HepG2 (cell line): ENCODE measurements around the gene CTDNEP1. TPM values are rescaled to one million over a fixed set of nuclear protein-coding genes. Genes with fewer than 3 reads are reported as not detected.

Source experiments
- RARA ChIP-seq: IDR thresholded peaks from 2 replicates; pipeline ENCODE4 v1.6.1; 2016; ENCODE audit warnings: missing genetic modification reagents, missing compliant biosample characterization
- RBM39 ChIP-seq: fragments of 200-400 bp; formaldehyde crosslinking; IDR thresholded peaks from one replicate; pipeline ENCODE4 v1.6.1; 2018; ENCODE audit warnings: antibody characterized with exemption, mild to moderate bottlenecking, low read depth, low read length; ENCODE audit not compliant: poor library complexity, severe bottlenecking
- ZNF263 ChIP-seq: sonication (generic); formaldehyde crosslinking; IDR thresholded peaks from 2 replicates; pipeline ENCODE4 v1.4.0; 2020; ENCODE audit warnings: missing genetic modification reagents
- ZNF333 ChIP-seq: sonication (generic); formaldehyde crosslinking; IDR thresholded peaks from 2 replicates; pipeline ENCODE4 v1.4.0; 2020; ENCODE audit warnings: mild to moderate bottlenecking, missing genetic modification reagents, borderline replicate concordance
- ZNF337 ChIP-seq: sonication (generic); formaldehyde crosslinking; IDR thresholded peaks from 2 replicates; pipeline ENCODE4 v1.5.1; 2020; ENCODE audit warnings: missing genetic modification reagents, low read depth, mild to moderate bottlenecking, borderline replicate concordance
- ZNF34 ChIP-seq: sonication (generic); formaldehyde crosslinking; IDR thresholded peaks from 2 replicates; pipeline ENCODE4 v1.4.0; 2020; ENCODE audit warnings: mild to moderate bottlenecking, missing genetic modification reagents, borderline replicate concordance
- ZNF382 ChIP-seq: sonication (generic); formaldehyde crosslinking; IDR thresholded peaks from 2 replicates; pipeline ENCODE4 v1.5.0; 2020; ENCODE audit warnings: missing genetic modification reagents, mild to moderate bottlenecking, borderline replicate concordance
- ZNF605 ChIP-seq: sonication (generic); formaldehyde crosslinking; IDR thresholded peaks from 2 replicates; pipeline ENCODE4 v1.8.0; 2022; ENCODE audit warnings: mild to moderate bottlenecking, missing genetic modification reagents
- ZNF703 ChIP-seq: sonication (generic); formaldehyde crosslinking; IDR thresholded peaks from 2 replicates; pipeline ENCODE4 v1.5.1; 2020; ENCODE audit warnings: missing genetic modification reagents, mild to moderate bottlenecking, moderate library complexity, borderline replicate concordance
- ZNF850 ChIP-seq: sonication (generic); formaldehyde crosslinking; conservative IDR thresholded peaks from 2 replicates; pipeline ENCODE4 v1.9.0; 2021; ENCODE audit warnings: mild to moderate bottlenecking, missing genetic modification reagents
- polyA plus RNA-seq, 8 experiments: library from polyadenylated mRNA; depleted of rRNA in 3 of 8; stranded (reverse) in 7 of 8; unstranded in 1 of 8; fragments of >200 nt; fragmentation: Illumina TruSeq in 4 of 8; extraction: Trizol in 4 of 8; gene quantifications; 2 replicates each; pipeline versions ENCODE4 v1.2.1 to v1.2.3, GENCODE V29; 2011 to 2016; ENCODE audit warnings: low read depth in 4 of 8, missing spikeins in 1 of 8, mixed read lengths in 1 of 8; ENCODE audit not compliant: insufficient read depth in 1 of 8
- total RNA-seq, 5 experiments: library from RNA; depleted of rRNA; stranded (reverse); fragments of >200 nt; fragmentation: Illumina TruSeq; extraction: Trizol; gene quantifications; 2 replicates each; pipeline ENCODE4 v1.2.3, GENCODE V29; 2016; ENCODE audit warnings: low read depth in 1 of 5
- TF ChIP-seq, protein P1 (sequence below): sonication (generic); formaldehyde crosslinking; IDR thresholded peaks from 2 replicates; pipeline ENCODE4 v1.5.1; 2020; ENCODE audit warnings: mild to moderate bottlenecking, missing genetic modification reagents, moderate library complexity
- TF ChIP-seq, protein P2 (sequence below): sonication (generic); formaldehyde crosslinking; IDR thresholded peaks from one replicate; pipeline ENCODE4 v1.5.1; 2020; ENCODE audit warnings: mild to moderate bottlenecking, missing genetic modification reagents; ENCODE audit errors: not compliant biosample characterization
- TF ChIP-seq, protein P3 (sequence below): sonication (generic); formaldehyde crosslinking; IDR thresholded peaks from 2 replicates; pipeline ENCODE4 v1.5.0; 2020; ENCODE audit warnings: mild to moderate bottlenecking, missing genetic modification reagents
- TF ChIP-seq, protein P4 (sequence below): IDR thresholded peaks from 2 replicates; pipeline ENCODE4 v1.6.1; 2012; ENCODE audit warnings: inconsistent platforms

CTDNEP1 gene
- total and polyA plus RNA-seq, 2 of the 13 experiments (the other 11 are each of a cell fraction or from before 2014, with no cell fraction given) = 19.8 to 118 TPM

DNA sequence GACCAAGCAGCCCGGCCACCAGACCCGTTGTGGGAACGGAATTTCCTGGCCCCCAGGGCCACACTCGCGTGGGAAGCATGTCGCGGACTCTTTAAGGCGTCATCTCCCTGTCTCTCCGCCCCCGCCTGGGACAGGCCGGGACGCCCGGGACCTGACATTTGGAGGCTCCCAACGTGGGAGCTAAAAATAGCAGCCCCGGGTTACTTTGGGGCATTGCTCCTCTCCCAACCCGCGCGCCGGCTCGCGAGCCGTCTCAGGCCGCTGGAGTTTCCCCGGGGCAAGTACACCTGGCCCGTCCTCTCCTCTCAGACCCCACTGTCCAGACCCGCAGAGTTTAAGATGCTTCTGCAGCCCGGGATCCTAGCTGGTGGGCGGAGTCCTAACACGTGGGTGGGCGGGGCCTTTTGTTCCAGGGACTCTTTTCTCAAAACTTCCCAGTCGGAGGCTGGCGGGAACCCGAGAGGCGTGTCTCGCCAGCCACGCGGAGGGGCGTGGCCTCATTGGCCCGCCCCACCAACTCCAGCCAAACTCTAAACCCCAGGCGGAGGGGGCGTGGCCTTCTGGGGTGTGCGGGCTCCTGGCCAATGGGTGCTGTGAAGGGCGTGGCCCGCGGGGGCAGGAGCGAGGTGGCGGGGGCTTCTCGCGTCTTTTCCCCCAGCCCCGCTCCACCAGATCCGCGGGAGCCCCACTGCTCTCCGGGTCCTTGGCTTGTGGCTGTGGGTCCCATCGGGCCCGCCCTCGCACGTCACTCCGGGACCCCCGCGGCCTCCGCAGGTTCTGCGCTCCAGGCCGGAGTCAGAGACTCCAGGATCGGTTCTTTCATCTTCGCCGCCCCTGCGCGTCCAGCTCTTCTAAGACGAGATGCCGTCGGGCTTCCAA lies 29.8 kb upstream of the CTDNEP1 start, which contains the start of gene SLC2A4 (continued):
- TF ChIP-seq ZNF382 (CRISPR knock-in tag) = no peak
- TF ChIP-seq, protein P1, sequence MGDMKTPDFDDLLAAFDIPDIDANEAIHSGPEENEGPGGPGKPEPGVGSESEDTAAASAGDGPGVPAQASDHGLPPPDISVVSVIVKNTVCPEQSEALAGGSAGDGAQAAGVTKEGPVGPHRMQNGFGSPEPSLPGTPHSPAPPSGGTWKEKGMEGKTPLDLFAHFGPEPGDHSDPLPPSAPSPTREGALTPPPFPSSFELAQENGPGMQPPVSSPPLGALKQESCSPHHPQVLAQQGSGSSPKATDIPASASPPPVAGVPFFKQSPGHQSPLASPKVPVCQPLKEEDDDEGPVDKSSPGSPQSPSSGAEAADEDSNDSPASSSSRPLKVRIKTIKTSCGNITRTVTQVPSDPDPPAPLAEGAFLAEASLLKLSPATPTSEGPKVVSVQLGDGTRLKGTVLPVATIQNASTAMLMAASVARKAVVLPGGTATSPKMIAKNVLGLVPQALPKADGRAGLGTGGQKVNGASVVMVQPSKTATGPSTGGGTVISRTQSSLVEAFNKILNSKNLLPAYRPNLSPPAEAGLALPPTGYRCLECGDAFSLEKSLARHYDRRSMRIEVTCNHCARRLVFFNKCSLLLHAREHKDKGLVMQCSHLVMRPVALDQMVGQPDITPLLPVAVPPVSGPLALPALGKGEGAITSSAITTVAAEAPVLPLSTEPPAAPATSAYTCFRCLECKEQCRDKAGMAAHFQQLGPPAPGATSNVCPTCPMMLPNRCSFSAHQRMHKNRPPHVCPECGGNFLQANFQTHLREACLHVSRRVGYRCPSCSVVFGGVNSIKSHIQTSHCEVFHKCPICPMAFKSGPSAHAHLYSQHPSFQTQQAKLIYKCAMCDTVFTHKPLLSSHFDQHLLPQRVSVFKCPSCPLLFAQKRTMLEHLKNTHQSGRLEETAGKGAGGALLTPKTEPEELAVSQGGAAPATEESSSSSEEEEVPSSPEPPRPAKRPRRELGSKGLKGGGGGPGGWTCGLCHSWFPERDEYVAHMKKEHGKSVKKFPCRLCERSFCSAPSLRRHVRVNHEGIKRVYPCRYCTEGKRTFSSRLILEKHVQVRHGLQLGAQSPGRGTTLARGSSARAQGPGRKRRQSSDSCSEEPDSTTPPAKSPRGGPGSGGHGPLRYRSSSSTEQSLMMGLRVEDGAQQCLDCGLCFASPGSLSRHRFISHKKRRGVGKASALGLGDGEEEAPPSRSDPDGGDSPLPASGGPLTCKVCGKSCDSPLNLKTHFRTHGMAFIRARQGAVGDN (CRISPR knock-in tag) = no peak
- TF ChIP-seq RBM39 = peak; percentile 72
- TF ChIP-seq, protein P2, sequence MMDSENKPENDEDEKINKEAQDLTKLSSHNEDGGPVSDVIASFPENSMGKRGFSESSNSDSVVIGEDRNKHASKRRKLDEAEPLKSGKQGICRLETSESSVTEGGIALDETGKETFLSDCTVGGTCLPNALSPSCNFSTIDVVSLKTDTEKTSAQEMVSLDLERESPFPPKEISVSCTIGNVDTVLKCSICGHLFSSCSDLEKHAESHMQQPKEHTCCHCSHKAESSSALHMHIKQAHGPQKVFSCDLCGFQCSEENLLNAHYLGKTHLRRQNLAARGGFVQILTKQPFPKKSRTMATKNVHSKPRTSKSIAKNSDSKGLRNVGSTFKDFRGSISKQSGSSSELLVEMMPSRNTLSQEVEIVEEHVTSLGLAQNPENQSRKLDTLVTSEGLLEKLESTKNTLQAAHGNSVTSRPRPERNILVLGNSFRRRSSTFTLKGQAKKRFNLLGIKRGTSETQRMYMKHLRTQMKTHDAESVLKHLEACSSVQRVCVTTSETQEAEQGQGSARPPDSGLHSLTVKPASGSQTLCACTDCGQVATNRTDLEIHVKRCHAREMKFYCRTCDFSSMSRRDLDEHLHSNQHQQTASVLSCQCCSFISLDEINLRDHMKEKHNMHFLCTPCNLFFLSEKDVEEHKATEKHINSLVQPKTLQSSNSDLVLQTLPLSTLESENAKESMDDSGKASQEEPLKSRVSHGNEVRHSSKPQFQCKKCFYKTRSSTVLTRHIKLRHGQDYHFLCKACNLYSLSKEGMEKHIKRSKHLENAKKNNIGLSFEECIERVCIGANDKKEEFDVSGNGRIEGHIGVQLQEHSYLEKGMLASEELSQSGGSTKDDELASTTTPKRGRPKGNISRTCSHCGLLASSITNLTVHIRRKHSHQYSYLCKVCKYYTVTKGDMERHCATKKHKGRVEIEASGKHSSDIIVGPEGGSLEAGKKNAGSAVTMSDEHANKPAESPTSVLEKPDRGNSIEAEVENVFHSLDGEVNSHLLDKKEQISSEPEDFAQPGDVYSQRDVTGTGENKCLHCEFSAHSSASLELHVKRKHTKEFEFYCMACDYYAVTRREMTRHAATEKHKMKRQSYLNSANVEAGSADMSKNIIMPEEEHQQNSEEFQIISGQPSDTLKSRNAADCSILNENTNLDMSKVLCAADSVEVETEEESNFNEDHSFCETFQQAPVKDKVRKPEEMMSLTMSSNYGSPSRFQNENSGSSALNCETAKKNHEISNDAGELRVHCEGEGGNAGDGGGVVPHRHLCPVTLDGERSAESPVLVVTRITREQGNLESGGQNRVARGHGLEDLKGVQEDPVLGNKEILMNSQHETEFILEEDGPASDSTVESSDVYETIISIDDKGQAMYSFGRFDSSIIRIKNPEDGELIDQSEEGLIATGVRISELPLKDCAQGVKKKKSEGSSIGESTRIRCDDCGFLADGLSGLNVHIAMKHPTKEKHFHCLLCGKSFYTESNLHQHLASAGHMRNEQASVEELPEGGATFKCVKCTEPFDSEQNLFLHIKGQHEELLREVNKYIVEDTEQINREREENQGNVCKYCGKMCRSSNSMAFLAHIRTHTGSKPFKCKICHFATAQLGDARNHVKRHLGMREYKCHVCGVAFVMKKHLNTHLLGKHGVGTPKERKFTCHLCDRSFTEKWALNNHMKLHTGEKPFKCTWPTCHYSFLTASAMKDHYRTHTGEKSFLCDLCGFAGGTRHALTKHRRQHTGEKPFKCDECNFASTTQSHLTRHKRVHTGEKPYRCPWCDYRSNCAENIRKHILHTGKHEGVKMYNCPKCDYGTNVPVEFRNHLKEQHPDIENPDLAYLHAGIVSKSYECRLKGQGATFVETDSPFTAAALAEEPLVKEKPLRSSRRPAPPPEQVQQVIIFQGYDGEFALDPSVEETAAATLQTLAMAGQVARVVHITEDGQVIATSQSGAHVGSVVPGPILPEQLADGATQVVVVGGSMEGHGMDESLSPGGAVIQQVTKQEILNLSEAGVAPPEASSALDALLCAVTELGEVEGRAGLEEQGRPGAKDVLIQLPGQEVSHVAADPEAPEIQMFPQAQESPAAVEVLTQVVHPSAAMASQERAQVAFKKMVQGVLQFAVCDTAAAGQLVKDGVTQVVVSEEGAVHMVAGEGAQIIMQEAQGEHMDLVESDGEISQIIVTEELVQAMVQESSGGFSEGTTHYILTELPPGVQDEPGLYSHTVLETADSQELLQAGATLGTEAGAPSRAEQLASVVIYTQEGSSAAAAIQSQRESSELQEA (CRISPR knock-in tag) = no peak
- no peak for TF ChIP-seq ZNF850
- TF ChIP-seq ZNF34 = peak; percentile 9; the same call in 1 of the 2 replicates
- TF ChIP-seq ZNF263 (CRISPR knock-in tag) = no peak
- no peak for TF ChIP-seq RARA (CRISPR knock-in tag)
- 0 out of 2 replicates have a peak, but pooled peaks have one; percentile 2 for TF ChIP-seq ZNF703 (CRISPR knock-in tag)
- no peak for TF ChIP-seq ZNF333
- peak; percentile 53; the same call in 1 of the 2 replicates for TF ChIP-seq ZNF605 (CRISPR knock-in tag)
- TF ChIP-seq ZNF337 (CRISPR knock-in tag) = no peak
- TF ChIP-seq, protein P3, sequence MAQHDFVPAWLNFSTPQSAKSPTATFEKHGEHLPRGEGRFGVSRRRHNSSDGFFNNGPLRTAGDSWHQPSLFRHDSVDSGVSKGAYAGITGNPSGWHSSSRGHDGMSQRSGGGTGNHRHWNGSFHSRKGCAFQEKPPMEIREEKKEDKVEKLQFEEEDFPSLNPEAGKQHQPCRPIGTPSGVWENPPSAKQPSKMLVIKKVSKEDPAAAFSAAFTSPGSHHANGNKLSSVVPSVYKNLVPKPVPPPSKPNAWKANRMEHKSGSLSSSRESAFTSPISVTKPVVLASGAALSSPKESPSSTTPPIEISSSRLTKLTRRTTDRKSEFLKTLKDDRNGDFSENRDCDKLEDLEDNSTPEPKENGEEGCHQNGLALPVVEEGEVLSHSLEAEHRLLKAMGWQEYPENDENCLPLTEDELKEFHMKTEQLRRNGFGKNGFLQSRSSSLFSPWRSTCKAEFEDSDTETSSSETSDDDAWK = no peak
- TF ChIP-seq, protein P4, sequence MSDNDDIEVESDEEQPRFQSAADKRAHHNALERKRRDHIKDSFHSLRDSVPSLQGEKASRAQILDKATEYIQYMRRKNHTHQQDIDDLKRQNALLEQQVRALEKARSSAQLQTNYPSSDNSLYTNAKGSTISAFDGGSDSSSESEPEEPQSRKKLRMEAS = peak; percentile 83
